Naive B cell (primary cell): ENCODE data around the gene MAZ. TPM values are rescaled to one million over a fixed set of nuclear protein-coding genes. Genes with fewer than 3 reads are reported as not detected.
"Not testable (repeated sequence)": the region's sequence is repeated elsewhere in the genome, so short reads cannot be mapped to it uniquely, and the experiment has no call there.

Experiments
- ATAC-seq, 2 donors: fragments of 150-1000 bp; cut with Tn5 transposase; 2 replicates each; pipeline ENCODE4 v1.10.0; 2021; ENCODE audit warnings: low read depth in 2 of 2, mild to moderate bottlenecking in 2 of 2, moderate library complexity in 2 of 2
- DNase-seq: peaks from one replicate; pipeline ENCODE4 v3.0.0; 2022
- H3K27ac Mint-ChIP-seq, 6 donors: one replicate each; pipeline ENCODE4 v1.8.0; 2020 to 2022; ENCODE audit warnings: mild to moderate bottlenecking in 6 of 6, mixed read lengths in 6 of 6, moderate library complexity in 5 of 6, inconsistent platforms in 2 of 6
- H3K27me3 Mint-ChIP-seq, 3 donors: one replicate each; pipeline ENCODE4 v1.8.0; 2021 to 2022; ENCODE audit warnings: mixed read lengths in 3 of 3, mild to moderate bottlenecking in 1 of 3
- H3K36me3 Mint-ChIP-seq, 2 donors: one replicate each; pipeline ENCODE4 v1.8.0; 2020 to 2022; ENCODE audit warnings: mixed read lengths in 2 of 2, inconsistent platforms in 1 of 2, mild to moderate bottlenecking in 1 of 2
- H3K4me1 Mint-ChIP-seq, 3 donors: one replicate each; pipeline ENCODE4 v1.8.0; 2020 to 2022; ENCODE audit warnings: mixed read lengths in 3 of 3, inconsistent platforms in 1 of 3, mild to moderate bottlenecking in 1 of 3, moderate library complexity in 1 of 3
- H3K4me3 Mint-ChIP-seq, 8 donors: one replicate each; pipeline ENCODE4 v1.8.0; 2020 to 2022; ENCODE audit warnings: mild to moderate bottlenecking in 8 of 8, mixed read lengths in 8 of 8, moderate library complexity in 8 of 8, inconsistent platforms in 2 of 8
- H3K9me3 Mint-ChIP-seq, 7 donors: one replicate each; pipeline ENCODE4 v1.8.0; 2020 to 2022; ENCODE audit warnings: mixed read lengths in 7 of 7, mild to moderate bottlenecking in 5 of 7, inconsistent platforms in 2 of 7, moderate library complexity in 1 of 7
- polyA plus RNA-seq, 6 donors: library from polyadenylated mRNA; unstranded; fragments of 300-500 nt; fragmentation: Illumina TruSeq; gene quantifications; one replicate each; pipeline ENCODE4 v1.2.3, GENCODE V29; 2021; ENCODE audit warnings: low read depth in 6 of 6

MAZ gene
- polyA plus RNA-seq, 6 donors from 2014 or later = 16.1 to 30.6 (median 23.2) TPM

- H3K9me3 Mint-ChIP-seq, H3K36me3 Mint-ChIP-seq, H3K4me1 Mint-ChIP-seq, H3K27me3 Mint-ChIP-seq, DNase-seq, ATAC-seq, H3K4me3 Mint-ChIP-seq: not testable (repeated sequence)
- H3K27ac Mint-ChIP-seq = peak overlapping the region in 2 of 6 donors; percentile 69 to 74
Observed at GRCh38 chr16:29772330-29772729, 34.0 kb upstream of the MAZ start.

DNA sequence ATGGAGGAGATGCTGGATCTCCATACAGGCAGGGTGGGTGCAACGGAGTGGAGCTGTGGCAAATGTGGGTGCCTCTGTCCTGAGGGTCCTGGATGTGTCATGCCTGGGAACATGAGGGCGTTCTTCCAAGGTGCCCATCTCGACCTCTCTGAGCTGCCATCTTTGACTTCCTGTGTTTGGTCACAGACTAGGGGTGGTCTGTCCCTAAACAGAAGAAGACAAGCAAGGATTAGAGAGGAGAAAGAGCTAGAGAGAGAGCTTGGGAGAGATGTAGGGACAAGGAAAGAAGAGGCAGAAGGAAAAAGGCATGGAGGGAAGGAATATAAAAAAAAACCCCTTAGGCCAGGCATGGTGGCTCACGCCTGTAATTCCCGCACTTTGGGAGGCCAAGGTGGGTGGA lies 31.6 kb upstream of the MAZ start:
- peak overlapping the region in 1 of 6 donors; percentile 68 for H3K27ac Mint-ChIP-seq
- ATAC-seq (no peak), DNase-seq (no peak)
- H3K27me3 Mint-ChIP-seq = peaks cover 0 to 6% (median 0%) of the 10 kb centered on the region in 3 donors
- H3K4me3 Mint-ChIP-seq = no peak overlapping the region
- peaks cover 0 to 5% (median 4%) of the 10 kb centered on the region in 3 donors for H3K4me1 Mint-ChIP-seq
- H3K9me3 Mint-ChIP-seq = no peaks in the 10 kb centered on the region
- H3K36me3 Mint-ChIP-seq = no peaks in the 10 kb centered on the region

GRCh38 chr16:29775742-29776408 lies 30.5 kb upstream of the MAZ start:
- Mint-ChIP-seq H3K27ac (no peak overlapping the region), H3K36me3 (no peaks in the 10 kb centered on the region), H3K4me3 (no peak overlapping the region), H3K9me3 (no peaks in the 10 kb centered on the region), H3K27me3 (peaks cover 0 to 6% (median 2%) of the 10 kb centered on the region in 3 donors), H3K4me1 (peaks cover 0 to 5% (median 0%) of the 10 kb centered on the region in 3 donors)
- DNase-seq (no peak), ATAC-seq (no peak)

DNA sequence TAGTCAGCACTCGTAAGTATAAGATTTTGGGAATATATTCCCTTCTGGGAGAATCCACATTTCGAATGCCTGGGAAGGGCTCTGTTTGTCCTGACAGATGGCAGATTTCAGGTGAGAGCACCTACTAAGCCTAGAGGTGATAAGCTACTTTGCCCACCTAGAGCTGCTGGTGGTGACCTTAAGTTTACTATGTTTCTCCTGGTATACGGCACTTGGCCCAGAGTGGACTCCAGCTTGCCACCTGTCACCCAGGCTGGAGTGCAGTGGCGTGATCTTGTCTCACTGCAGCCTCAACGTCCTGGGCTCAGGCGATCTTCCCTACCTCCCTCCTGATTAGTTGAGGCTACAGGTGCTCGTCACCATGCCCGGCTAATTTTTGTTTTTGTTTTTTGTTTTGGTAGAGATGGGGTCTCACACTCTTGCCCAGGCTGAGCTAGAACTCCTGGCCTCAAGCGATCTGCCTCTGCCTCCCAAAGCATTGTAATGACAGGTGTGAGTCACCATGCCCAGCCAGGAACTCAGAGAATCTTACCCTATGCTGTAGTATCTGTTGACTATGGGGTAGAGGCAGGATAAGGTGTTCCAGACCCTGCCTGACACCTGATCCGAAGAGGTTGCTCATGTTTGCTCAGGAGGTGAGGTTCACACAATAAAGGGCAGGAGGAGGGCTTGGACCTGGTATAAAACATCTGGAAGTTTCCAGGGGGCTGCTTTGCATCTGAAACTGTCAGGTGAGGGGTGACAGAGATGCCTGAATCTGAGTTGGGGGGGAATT lies 28.6 kb upstream of the MAZ start, which contains the start of gene ZG16:
TSS of gene ZG16 (plus strand) at position 681 of the 775 bp plus-strand sequence. CDS start 1,011 bp downstream, outside the sequence.
- no peak for DNase-seq
- Mint-ChIP-seq H3K4me1 (peaks cover 0 to 7% (median 1%) of the 10 kb centered on the region in 3 donors), H3K27me3 (peaks cover 0 to 6% (median 4%) of the 10 kb centered on the region in 3 donors), H3K36me3 (no peaks in the 10 kb centered on the region), H3K9me3 (no peaks in the 10 kb centered on the region), H3K27ac (peak within 1 kb of the TSS in 3 of 6 donors; percentile 22 to 83 (median 60)), H3K4me3 (peak within 1 kb of the TSS in 1 of 8 donors; percentile 74)
- no peak for ATAC-seq

GRCh38 chr16:29779474-29779873 lies 26.9 kb upstream of the MAZ start:
- Mint-ChIP-seq H3K4me1 (peaks cover 0 to 7% (median 4%) of the 10 kb centered on the region in 3 donors), H3K27me3 (peaks cover 0 to 6% (median 4%) of the 10 kb centered on the region in 3 donors)
- ATAC-seq = no peak

GRCh38 chr16:29783094-29783953 lies 23.0 kb upstream of the MAZ start:
- H3K9me3 Mint-ChIP-seq, DNase-seq, H3K27me3 Mint-ChIP-seq, H3K36me3 Mint-ChIP-seq, H3K4me3 Mint-ChIP-seq, ATAC-seq: not testable (repeated sequence)
- peak overlapping the region in 1 of 6 donors; percentile 85 for H3K27ac Mint-ChIP-seq
- peaks cover 9 to 17% (median 9%) of the 10 kb centered on the region in 3 donors for H3K4me1 Mint-ChIP-seq

More at GRCh38 chr16:29779474-29779873, 26.9 kb upstream of the MAZ start:
- Mint-ChIP-seq H3K9me3 (peaks cover 0 to 2% (median 0%) of the 10 kb centered on the region in 7 donors), H3K36me3 (no peaks in the 10 kb centered on the region), H3K27ac (no peak overlapping the region), H3K4me3 (no peak overlapping the region)
- no peak for DNase-seq

DNA sequence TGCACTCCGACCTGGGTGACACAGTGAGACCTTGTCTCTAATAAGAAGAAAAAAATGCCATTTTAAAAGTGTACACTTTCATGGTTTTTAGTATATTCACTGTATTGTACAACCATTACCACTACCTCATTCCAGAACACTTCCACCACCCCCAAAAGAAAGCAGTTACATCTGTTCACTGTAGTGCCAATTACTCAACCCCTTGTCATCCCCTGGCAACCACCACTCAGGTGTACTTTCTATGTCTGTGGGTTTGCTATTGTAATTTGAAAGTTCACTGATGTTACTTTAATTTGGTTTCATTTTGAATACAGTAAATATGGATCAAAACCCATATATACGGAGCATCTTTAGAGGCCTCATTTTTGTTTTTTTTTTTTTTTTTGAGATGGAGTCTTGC lies 22.2 kb upstream of the MAZ start:
- Mint-ChIP-seq H3K4me3 (peak overlapping the region in 1 of 8 donors; percentile 32), H3K9me3 (peaks cover 0 to 2% (median 0%) of the 10 kb centered on the region in 7 donors), H3K4me1 (peaks cover 9 to 19% (median 13%) of the 10 kb centered on the region in 3 donors), H3K27ac (peak overlapping the region in 4 of 6 donors; percentile 29 to 85 (median 80)), H3K27me3 (peaks cover 0 to 4% (median under 1%) of the 10 kb centered on the region in 3 donors), H3K36me3 (no peaks in the 10 kb centered on the region)
- ATAC-seq = no peak
- DNase-seq = no peak

- H3K4me1 Mint-ChIP-seq = peaks cover 14 to 25% (median 15%) of the 10 kb centered on the region in 3 donors
- peak overlapping the region; percentile 56 to 86 (median 74) for H3K4me3 Mint-ChIP-seq
- ATAC-seq = peak; percentile 93 to 95
- H3K9me3 Mint-ChIP-seq = peaks cover 0 to 2% (median 0%) of the 10 kb centered on the region in 7 donors
- peak overlapping the region in 3 of 6 donors; percentile 42 to 51 (median 47) for H3K27ac Mint-ChIP-seq
- H3K27me3 Mint-ChIP-seq = peaks cover 0 to 4% (median 0%) of the 10 kb centered on the region in 3 donors
- no peaks in the 10 kb centered on the region for H3K36me3 Mint-ChIP-seq
- peak; percentile 58 for DNase-seq
Observed at GRCh38 chr16:29784901-29785500, 21.3 kb upstream of the MAZ start.

DNA sequence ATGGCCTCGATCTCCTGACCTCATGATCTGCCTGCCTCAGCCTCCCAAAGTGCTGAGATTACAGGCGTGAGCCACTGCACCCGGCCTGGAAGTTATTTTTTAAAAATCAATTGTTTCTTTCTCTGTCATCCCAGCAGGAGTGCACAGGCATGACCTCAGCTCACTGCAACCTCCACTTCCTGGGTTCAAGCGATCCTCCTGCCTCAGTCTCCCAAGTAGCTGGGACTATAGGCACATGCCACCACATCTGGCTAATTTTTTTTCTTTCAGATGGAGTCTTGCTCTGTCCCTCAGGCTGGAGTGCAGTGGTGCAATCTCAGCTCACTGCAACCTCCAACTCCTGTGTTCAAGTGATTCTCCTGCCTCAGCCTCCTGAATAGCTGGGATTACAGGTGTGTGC lies 19.2 kb upstream of the MAZ start:
- H3K9me3 Mint-ChIP-seq = not testable (repeated sequence)

GRCh38 chr16:29789775-29790182 lies 16.6 kb upstream of the MAZ start:
- DNase-seq (no peak), ATAC-seq (no peak)
- H3K36me3 Mint-ChIP-seq = no peaks in the 10 kb centered on the region
- H3K27me3 Mint-ChIP-seq = no peaks in the 10 kb centered on the region
- H3K4me1 Mint-ChIP-seq = peaks cover 38 to 45% (median 41%) of the 10 kb centered on the region in 3 donors
- H3K27ac Mint-ChIP-seq = peak overlapping the region; percentile 79 to 99 (median 96)
- peak overlapping the region; percentile 88 to 99 (median 98) for H3K4me3 Mint-ChIP-seq
- no peaks in the 10 kb centered on the region for H3K9me3 Mint-ChIP-seq

More for the DNA sequence above, 19.2 kb upstream of the MAZ start:
- peak overlapping the region in 1 of 6 donors; percentile 52 for H3K27ac Mint-ChIP-seq
- DNase-seq, H3K36me3 Mint-ChIP-seq, ATAC-seq, H3K27me3 Mint-ChIP-seq: not testable (repeated sequence)
- H3K4me3 Mint-ChIP-seq = peak overlapping the region in 1 of 8 donors; percentile 37
- H3K4me1 Mint-ChIP-seq = peaks cover 25 to 44% (median 35%) of the 10 kb centered on the region in 3 donors

- Mint-ChIP-seq H3K36me3 (no peaks in the 10 kb centered on the region), H3K27me3 (no peaks in the 10 kb centered on the region), H3K27ac (peak within 1 kb of the TSS; percentile 94 to 99 (median 96)), H3K9me3 (no peaks in the 10 kb centered on the region), H3K4me1 (peaks cover 34 to 40% (median 35%) of the 10 kb centered on the region in 3 donors), H3K4me3 (peak within 1 kb of the TSS; percentile 88 to 99 (median 98))
- DNase-seq (peak; percentile 100), ATAC-seq (peak; percentile 91)
Observed at GRCh38 chr16:29790183-29790948, 16.0 kb upstream of the MAZ start, which contains the start of gene KIF22. Gene KIF22 (plus strand): TSS chr16:29790751. CDS start chr16:29790760, 9 bp downstream.
